ENCODE results near the gene FAM83F.
"Not testable (repeated sequence)": the region's sequence is repeated elsewhere in the genome, so short reads cannot be mapped to it uniquely, and the experiment has no call there.

FAM83F gene

GRCh38 chr22:39966470-39966869, 28.3 kb upstream of the FAM83F start:
- DNase-seq = no peak

DNA sequence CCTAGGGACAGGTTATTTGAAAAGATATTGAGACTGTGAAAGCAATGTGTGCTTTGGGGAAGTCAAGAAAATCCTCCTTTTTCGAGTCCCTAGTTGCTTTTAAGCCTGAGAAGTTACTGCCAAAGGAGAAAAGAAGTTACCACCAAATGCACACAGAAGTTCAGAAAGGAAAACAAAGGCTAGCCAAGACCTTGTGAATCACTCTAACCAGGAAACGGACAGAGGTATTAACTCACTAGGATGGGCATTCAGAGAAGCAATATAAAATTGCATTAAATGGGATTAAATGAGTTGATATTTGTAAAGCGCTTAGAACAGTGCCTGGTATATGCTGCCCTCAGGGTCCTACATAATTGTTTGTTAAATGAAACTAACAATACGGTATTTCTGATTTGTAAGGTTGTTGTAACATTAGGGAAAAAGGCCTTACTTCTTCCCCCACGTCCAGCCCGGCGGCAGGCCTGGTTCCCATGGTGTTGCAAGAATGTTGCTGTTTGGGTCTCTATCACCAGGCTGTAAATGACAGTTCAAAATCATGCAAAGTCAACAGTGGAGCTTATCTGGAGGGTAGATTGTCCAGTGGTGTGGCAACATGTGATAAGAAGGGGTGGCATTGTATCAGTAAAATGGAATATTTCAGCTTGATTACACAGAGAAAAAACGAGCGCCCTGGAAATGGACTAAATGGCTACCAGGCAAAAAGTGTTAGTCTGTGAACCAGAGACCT, 27.5 kb upstream of the FAM83F start:
- DNase-seq = peak; percentile 17

GRCh38 chr22:39967996-39968972, 26.5 kb upstream of the FAM83F start:
- no peak for DNase-seq

GRCh38 chr22:39970742-39971141, 24.0 kb upstream of the FAM83F start:
- DNase-seq = no peak

DNA sequence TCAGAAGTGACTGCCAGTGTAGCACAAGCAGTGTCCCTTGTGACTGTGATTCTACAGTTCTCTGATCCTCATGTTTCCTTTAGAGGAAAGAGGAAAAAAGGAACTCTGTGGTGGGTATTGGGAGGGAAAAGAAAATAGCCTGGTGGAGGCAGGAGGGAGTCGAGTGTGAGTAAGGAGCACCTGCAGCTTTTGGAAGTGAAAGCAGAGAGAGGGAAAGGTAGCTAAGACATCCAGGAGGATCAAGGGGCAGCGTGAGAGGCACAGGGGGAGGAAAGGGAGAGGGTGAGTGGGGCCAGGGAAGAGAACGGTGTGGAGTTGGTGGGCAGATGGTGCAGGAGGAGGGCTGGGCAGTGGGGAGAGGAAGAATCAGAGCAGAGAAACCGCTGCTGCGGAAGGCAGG, 22.1 kb upstream of the FAM83F start:
- no peak for DNase-seq

DNA sequence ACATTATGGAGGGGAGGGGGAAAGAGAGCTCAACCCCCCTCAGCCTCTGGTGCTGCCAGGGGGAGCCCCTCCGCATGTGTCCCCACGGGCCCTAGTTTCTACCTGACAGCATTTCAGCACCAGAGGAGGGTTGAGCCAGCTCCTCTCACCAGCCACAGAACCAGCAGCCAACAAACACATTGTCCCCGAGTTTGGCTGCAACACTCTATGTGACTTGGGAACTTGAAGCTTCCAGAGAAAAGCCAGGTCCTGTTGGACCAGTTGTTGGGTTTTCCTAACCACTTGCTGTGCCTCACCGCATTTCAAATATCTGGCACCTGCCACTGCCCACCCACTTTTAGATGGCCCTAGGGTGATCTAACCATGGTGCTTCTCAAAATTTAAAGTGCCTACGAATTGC, 21.1 kb upstream of the FAM83F start:
- no peak for DNase-seq

GRCh38 chr22:39974065-39974464, 20.7 kb upstream of the FAM83F start:
- no peak for DNase-seq

DNA sequence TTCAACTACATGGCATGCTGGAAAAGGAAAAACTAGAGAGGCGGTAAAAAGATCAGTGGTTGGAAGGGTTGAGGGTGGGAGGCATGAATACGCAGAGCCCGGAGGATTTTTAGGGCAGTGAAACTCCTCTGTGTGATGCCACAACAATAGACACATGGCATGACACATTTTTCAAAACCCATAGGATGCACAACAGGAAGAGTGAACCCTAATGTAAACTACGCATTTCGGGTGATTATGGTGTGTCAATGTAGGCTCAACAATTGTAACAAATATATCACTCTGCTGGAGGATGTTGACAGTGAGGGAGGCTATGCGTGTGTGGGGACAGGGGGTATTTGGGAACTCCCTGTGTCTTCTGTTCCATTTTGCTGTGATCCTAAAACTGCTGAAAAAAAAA, 15.7 kb upstream of the FAM83F start:
- no peak for DNase-seq

GRCh38 chr22:39979458-39979857, 15.3 kb upstream of the FAM83F start:
- DNase-seq = no peak

- DNase-seq = no peak
Measured at GRCh38 chr22:39980596-39980995, 14.2 kb upstream of the FAM83F start.

DNA sequence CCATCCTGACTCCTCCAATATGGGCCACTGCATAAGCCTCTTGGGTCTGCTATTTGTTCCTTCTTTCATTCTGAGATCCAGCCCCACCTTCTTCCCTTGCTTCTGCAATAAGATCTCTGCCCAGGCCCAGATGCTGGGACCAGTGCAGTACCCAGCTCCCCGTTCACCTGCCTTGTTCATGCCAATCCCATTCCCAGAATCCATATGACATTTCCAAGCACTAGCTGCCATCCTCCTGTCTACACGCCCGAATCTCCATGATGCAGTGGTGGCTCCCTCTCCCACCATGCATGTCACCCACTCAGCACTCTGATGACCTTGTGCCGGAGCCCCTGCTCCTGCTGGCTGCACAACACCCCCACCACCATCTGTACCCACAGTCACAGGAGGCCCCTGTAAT, 11.4 kb upstream of the FAM83F start:
- DNase-seq = no peak

DNA sequence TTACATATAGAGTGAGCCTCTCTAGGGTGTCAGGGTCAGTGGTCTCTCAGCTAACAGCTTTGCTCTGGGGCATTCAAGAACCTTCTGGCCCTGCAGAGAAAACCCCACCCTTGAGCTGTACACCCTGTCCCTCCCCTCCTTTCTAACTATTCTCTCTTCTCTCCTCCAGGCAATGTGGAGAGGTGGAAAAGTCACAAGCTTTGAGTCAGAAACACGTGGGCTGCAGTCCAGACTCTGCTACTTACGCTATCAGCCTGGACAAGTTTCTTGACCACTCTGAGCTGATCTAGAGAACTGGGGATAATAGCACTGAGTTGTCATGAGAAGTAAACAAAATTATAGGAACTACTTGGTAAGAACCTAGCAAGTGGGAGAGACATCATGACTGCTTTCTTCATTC, 10.7 kb upstream of the FAM83F start:
- DNase-seq = no peak

DNA sequence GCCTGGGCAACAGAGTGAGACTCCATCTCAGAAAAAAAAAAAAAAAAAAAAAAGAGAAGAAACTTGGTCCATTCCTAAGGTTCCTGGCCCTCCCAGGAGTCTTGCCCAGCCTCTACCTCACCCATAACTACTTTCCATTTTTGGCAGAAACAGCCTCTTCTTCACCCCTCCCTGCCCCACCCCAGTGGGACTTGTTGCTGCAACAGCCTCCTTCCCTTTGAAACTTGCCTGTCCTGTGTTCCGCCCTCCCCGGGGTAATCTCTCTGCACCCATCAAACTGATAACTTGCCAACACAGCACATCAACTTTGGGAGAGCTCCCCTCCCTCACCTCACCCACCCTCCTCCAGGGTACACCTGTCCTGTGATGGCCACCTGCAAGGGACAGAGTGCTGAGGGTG, 10.0 kb upstream of the FAM83F start:
- DNase-seq = no peak

DNA sequence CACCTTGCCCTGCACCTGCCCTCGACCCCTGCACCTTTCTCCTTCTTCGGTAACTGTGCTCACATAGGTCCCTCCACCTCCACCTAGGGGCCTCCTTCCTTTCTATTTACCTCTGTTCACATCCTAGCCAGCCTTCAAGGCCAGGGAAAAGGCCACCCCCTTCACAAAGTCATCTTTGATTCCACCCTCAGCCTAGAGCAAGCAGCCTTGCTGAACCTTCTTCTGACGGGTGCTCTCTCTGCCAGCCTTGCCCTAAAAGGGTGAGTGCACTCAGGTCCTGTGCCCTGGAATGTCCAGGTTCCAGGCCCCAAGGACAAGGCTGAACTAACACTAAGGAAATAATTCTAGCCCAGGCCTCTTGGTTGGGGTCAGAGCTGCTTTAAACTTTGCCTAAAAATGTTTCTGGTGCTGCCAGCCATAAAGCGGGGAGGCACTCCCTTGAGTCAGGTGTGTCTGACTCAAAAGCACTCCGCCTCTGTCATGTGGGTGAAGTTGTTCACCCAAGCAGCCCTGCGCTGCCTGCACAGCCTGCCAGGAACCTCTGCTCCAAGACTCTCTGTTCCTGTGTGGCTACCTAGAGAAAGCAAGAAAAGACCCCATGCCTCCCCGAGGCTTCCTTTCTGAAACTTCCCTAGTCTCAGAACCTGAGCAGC, 9.2 kb upstream of the FAM83F start:
- no peak for DNase-seq

GRCh38 chr22:39988386-39989114, 6.2 kb upstream of the FAM83F start:
- no peak for DNase-seq

GRCh38 chr22:39989633-39990032, 5.1 kb upstream of the FAM83F start:
- no peak for DNase-seq

DNA sequence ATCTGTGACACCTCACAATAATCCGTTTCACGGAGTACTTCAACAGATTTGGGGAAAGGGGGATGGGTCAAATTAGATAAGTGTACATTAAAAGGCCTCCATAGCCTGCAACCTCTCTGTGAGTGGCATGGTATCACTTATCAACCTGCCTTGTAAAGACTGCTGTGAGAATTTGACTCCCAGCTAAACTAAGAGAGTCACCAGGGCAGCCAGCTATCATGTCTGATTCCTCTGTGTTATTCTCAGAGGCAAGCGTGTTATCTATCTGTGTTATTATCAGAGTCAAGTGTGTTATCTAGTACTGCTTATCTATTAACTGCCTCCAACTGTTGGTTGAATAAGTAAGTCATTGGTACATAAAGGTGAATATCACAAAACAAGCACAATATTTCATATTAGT, 4.1 kb upstream of the FAM83F start:
- no peak for DNase-seq

GRCh38 chr22:39991159-39991860, 3.4 kb upstream of the FAM83F start:
- no peak for DNase-seq

- DNase-seq = no peak
Measured at GRCh38 chr22:39992088-39992826, 2.5 kb upstream of the FAM83F start.

GRCh38 chr22:39992894-39993293, 1.9 kb upstream of the FAM83F start:
- not testable (repeated sequence) for DNase-seq

DNA sequence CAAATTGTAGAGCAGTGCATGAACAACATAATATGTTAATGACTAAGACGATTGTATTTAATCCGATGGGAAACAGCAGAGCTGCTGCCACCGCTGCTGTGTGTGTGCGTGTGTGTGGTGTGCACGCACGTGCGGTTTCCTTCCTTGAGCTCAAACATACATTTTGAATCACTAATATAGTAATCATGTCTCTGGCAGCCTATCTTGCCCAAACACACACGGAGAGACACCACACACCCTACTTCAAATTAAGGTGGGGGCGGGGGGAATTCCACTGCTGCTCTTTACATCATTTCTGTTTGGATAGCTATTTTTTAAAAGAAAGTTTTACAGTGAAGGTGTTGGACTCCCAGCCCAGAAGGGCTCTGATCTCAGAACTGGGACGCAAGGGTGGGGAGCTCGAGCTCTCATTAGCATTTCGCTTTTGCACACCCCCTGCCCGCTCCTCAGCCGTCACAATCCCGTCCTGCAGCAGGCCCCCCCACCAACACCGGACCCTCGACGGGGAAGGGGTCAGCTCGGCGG, 651 bp upstream of the FAM83F start:
- peak; percentile 58 for DNase-seq
